H9 (cell line): ENCODE results near the gene LRRC55. TPM values are rescaled to one million over a fixed set of nuclear protein-coding genes. Genes with fewer than 3 reads are reported as not detected.

ENCODE experiments used
- DNase-seq: peaks from one replicate; pipeline ENCODE4 v3.0.0-alpha.2; 2017
- H2AFZ ChIP-seq: one replicate; pipeline ENCODE4 v1.6.1; 2013; ENCODE audit warnings: mild to moderate bottlenecking, low read length, control low read depth, moderate library complexity
- H2AK5ac ChIP-seq: 2 replicates; pipeline ENCODE4 v1.6.1; 2013; ENCODE audit warnings: low read length, control low read depth, mixed read lengths; ENCODE audit not compliant: insufficient read length
- H2BK120ac ChIP-seq: one replicate; pipeline ENCODE4 v1.6.1; 2013; ENCODE audit warnings: low read depth, mild to moderate bottlenecking, low read length, control low read depth, inconsistent platforms; ENCODE audit not compliant: poor library complexity, severe bottlenecking
- H2BK12ac ChIP-seq: 2 replicates; pipeline ENCODE4 v1.6.1; 2013; ENCODE audit warnings: low read length, control low read depth, mixed read lengths, low read depth; ENCODE audit not compliant: insufficient read length
- H2BK15ac ChIP-seq: 2 replicates; pipeline ENCODE4 v1.6.1; 2013; ENCODE audit warnings: low read depth, low read length, control low read depth
- H2BK20ac ChIP-seq: one replicate; pipeline ENCODE4 v1.6.1; 2013; ENCODE audit warnings: low read depth, mild to moderate bottlenecking, low read length, control low read depth, inconsistent platforms; ENCODE audit not compliant: poor library complexity, severe bottlenecking
- H2BK5ac ChIP-seq: 2 replicates; pipeline ENCODE4 v1.6.1; 2013; ENCODE audit warnings: low read length, control low read depth, mixed read lengths; ENCODE audit not compliant: insufficient read length
- H3K14ac ChIP-seq: 2 replicates; pipeline ENCODE4 v1.6.1; 2013; ENCODE audit warnings: low read length, control low read depth; ENCODE audit not compliant: insufficient read depth
- H3K18ac ChIP-seq: 2 replicates; pipeline ENCODE4 v1.6.1; 2013; ENCODE audit warnings: low read depth, mild to moderate bottlenecking, mixed read lengths, low read length, control low read depth; ENCODE audit not compliant: insufficient read length
- H3K23ac ChIP-seq: 2 replicates; pipeline ENCODE4 v1.6.1; 2013; ENCODE audit warnings: low read length, control low read depth, mixed read lengths, low read depth; ENCODE audit not compliant: insufficient read length
- H3K23me2 ChIP-seq: 2 replicates; pipeline ENCODE4 v1.6.1; 2013; ENCODE audit warnings: low read depth, mild to moderate bottlenecking, mixed read lengths, low read length, control low read depth; ENCODE audit not compliant: insufficient read length, poor library complexity, severe bottlenecking
- H3K27ac ChIP-seq: 2 replicates; pipeline ENCODE4 v1.5.1; 2013; ENCODE audit warnings: low read length, control low read depth, mixed read lengths, low read depth; ENCODE audit not compliant: insufficient read length
- H3K27me3 ChIP-seq: 2 replicates; pipeline ENCODE4 v1.6.1; 2013; ENCODE audit warnings: low read length, control low read depth, inconsistent platforms; ENCODE audit not compliant: insufficient read depth
- H3K4ac ChIP-seq: 2 replicates; pipeline ENCODE4 v1.6.1; 2013; ENCODE audit warnings: low read depth, mild to moderate bottlenecking, control low read depth, inconsistent platforms, low read length, moderate library complexity
- H3K4me1 ChIP-seq: 2 replicates; pipeline ENCODE4 v1.6.1; 2013; ENCODE audit warnings: low read length, control low read depth, inconsistent platforms; ENCODE audit not compliant: insufficient read depth
- H3K4me2 ChIP-seq: 2 replicates; pipeline ENCODE4 v1.6.1; 2013; ENCODE audit warnings: low read length, control low read depth, mixed read lengths; ENCODE audit not compliant: insufficient read length, insufficient read depth
- H3K56ac ChIP-seq: 2 replicates; pipeline ENCODE4 v1.6.1; 2013; ENCODE audit warnings: low read depth, mild to moderate bottlenecking, mixed read lengths, low read length, control low read depth; ENCODE audit not compliant: insufficient read length
- H3K79me1 ChIP-seq: 2 replicates; pipeline ENCODE4 v1.6.1; 2013; ENCODE audit warnings: low read depth, mild to moderate bottlenecking, moderate library complexity, low read length, control low read depth, inconsistent platforms; ENCODE audit not compliant: insufficient read depth, poor library complexity, severe bottlenecking
- H3K79me2 ChIP-seq: 2 replicates; pipeline ENCODE4 v1.6.1; 2013; ENCODE audit warnings: low read length, control low read depth, inconsistent platforms; ENCODE audit not compliant: insufficient read depth
- H3K9ac ChIP-seq: 2 replicates; pipeline ENCODE4 v1.6.1; 2013; ENCODE audit warnings: low read length, control low read depth, mixed read lengths; ENCODE audit not compliant: insufficient read length; ENCODE audit errors: extremely low read depth
- H3K9me3 ChIP-seq: one replicate; pipeline ENCODE4 v1.6.1; 2013; ENCODE audit warnings: low read depth, low read length, inconsistent platforms; ENCODE audit not compliant: control insufficient read depth
- H3T11ph ChIP-seq: one replicate; pipeline ENCODE4 v1.6.1; 2013; ENCODE audit warnings: mild to moderate bottlenecking, low read length, control low read depth, inconsistent platforms
- H4K20me1 ChIP-seq: one replicate; pipeline ENCODE4 v1.6.1; 2013; ENCODE audit not compliant: control insufficient read depth, insufficient read length, insufficient read depth
- H4K5ac ChIP-seq: 2 replicates; pipeline ENCODE4 v1.6.1; 2013; ENCODE audit warnings: low read depth, mild to moderate bottlenecking, mixed read lengths, low read length, control low read depth; ENCODE audit not compliant: insufficient read length
- H4K8ac ChIP-seq: replicated peaks from 2 replicates; pipeline ENCODE4 v1.6.1; 2013; ENCODE audit warnings: low read length, control low read depth, mixed read lengths, low read depth; ENCODE audit not compliant: insufficient read length
- H4K91ac ChIP-seq: 2 replicates; pipeline ENCODE4 v1.6.1; 2013; ENCODE audit warnings: low read depth, mild to moderate bottlenecking, moderate library complexity, mixed read lengths, low read length, control low read depth; ENCODE audit not compliant: insufficient read length
- H3K27ac Mint-ChIP-seq, 3 experiments: 2 replicates in 2 of 3; 3 replicates in 1 of 3; pipeline ENCODE4 v1.8.0; 2020 to 2021; ENCODE audit warnings: mixed read lengths in 3 of 3, mild to moderate bottlenecking in 1 of 3, moderate library complexity in 1 of 3
- H3K27me3 Mint-ChIP-seq: 2 replicates; pipeline ENCODE4 v1.8.0; 2021; ENCODE audit warnings: low read depth, mild to moderate bottlenecking, moderate library complexity, mixed read lengths
- H3K36me3 Mint-ChIP-seq, 3 experiments: 2 replicates in 2 of 3; 3 replicates in 1 of 3; pipeline ENCODE4 v1.8.0; 2020 to 2021; ENCODE audit warnings: low read depth in 3 of 3, mixed read lengths in 3 of 3; ENCODE audit not compliant: insufficient read depth in 1 of 3
- H3K4me1 Mint-ChIP-seq, 2 experiments: 2 replicates each; pipeline ENCODE4 v1.8.0; 2020; ENCODE audit warnings: mixed read lengths in 2 of 2
- H3K4me3 Mint-ChIP-seq, 2 experiments: 2 replicates in 1 of 2; 3 replicates in 1 of 2; pipeline ENCODE4 v1.8.0; 2020 to 2021; ENCODE audit warnings: mild to moderate bottlenecking in 2 of 2, mixed read lengths in 2 of 2, moderate library complexity in 1 of 2
- H3K9me3 Mint-ChIP-seq, 2 experiments: 2 replicates in 1 of 2; 3 replicates in 1 of 2; pipeline ENCODE4 v1.8.0; 2020; ENCODE audit warnings: mild to moderate bottlenecking in 2 of 2, mixed read lengths in 2 of 2, moderate library complexity in 1 of 2
- CTCF ChIP-seq: fragments of 200-600 bp; sonication (generic); conservative IDR thresholded peaks from 3 replicates; pipeline ENCODE4 v1.8.0; 2021; ENCODE audit warnings: antibody characterized with exemption, mild to moderate bottlenecking
- WGBS: extraction: QIAGEN DNeasy Blood & Tissue Kit; methylation state at CpG from one replicate; pipeline ENCODE4 v1.1.7; 2013; ENCODE audit warnings: missing lambda C conversion rate, low lambda C conversion rate, mixed read lengths; ENCODE audit not compliant: insufficient read length; ENCODE audit errors: extremely low coverage; 5-methylcytosine and 5-hydroxymethylcytosine counted together
- total RNA-seq: library from RNA; stranded (reverse); gene quantifications from 2 replicates; pipeline ENCODE4 v1.2.1, GENCODE V29; 2021

LRRC55 gene
- total RNA-seq, 1 experiment from 2014 or later: 1.0 TPM

GRCh38 chr11:57200917-57201316 lies 19.2 kb downstream of the LRRC55 start:
- peaks cover 0 to 2% (median 0%) of the 10 kb centered on the region in 3 experiments; a peak in 1 of 7 replicates for H3K36me3 Mint-ChIP-seq
- Histone ChIP-seq H3K56ac (no peak overlapping the region), H4K8ac (no peak overlapping the region), H2BK15ac (no peak overlapping the region), H3K27me3 (no peaks in the 10 kb centered on the region; the same call in 1 of the 2 replicates), H3K79me2 (no peaks in the 10 kb centered on the region), H3K18ac (no peak overlapping the region), H4K5ac (no peak overlapping the region), H2BK120ac (no peak overlapping the region), H2BK12ac (no peak overlapping the region), H3K27ac (no peak overlapping the region), H2BK20ac (no peak overlapping the region), H3K23ac (no peak overlapping the region), H3K4me1 (peaks cover 7% of the 10 kb centered on the region; the same call in 1 of the 2 replicates), H3K9ac (no peak overlapping the region), H3K14ac (0 out of 2 replicates have a peak overlapping the region, but pooled peaks have one; percentile 22), H3K4ac (no peak overlapping the region), H4K91ac (no peak overlapping the region), H2BK5ac (no peak overlapping the region), H3K79me1 (no peaks in the 10 kb centered on the region), H2AFZ (no peak overlapping the region), H3K23me2 (no peaks in the 10 kb centered on the region), H3K4me2 (no peak overlapping the region), H3K9me3 (no peaks in the 10 kb centered on the region), H4K20me1 (no peaks in the 10 kb centered on the region), H3T11ph (no peak overlapping the region), H2AK5ac (no peak overlapping the region)
- WGBS: no CpG with 5 or more reads among the region's 7 CpGs
- TF ChIP-seq CTCF: no peak
- no peak overlapping the region for H3K4me3 Mint-ChIP-seq
- H3K4me1 Mint-ChIP-seq: peaks cover 21 to 23% of the 10 kb centered on the region in 2 experiments
- DNase-seq: no peak
- H3K27me3 Mint-ChIP-seq: no peaks in the 10 kb centered on the region
- H3K9me3 Mint-ChIP-seq: no peaks in the 10 kb centered on the region; a peak in 1 of 5 replicates
- no peak overlapping the region for H3K27ac Mint-ChIP-seq
